GM12878 (cell line): ENCODE measurements around the gene MS4A2. TPM values are rescaled to one million over a fixed set of nuclear protein-coding genes. Genes with fewer than 3 reads are reported as not detected.

ENCODE experiments used
- ATAC-seq: fragments of 200-7000 bp; cut with Tn5 transposase; 3 replicates; pipeline ENCODE4 v1.9.1; 2020; ENCODE audit warnings: mild to moderate bottlenecking, moderate library complexity
- BruUV-seq: library from RNA; stranded (reverse); fragments of 400-500 nt; replicated peaks from 2 replicates; lab custom pipeline; 2021; lab: Mats Ljungman, UMichigan
- CTCF ChIA-PET: fragments of 300-600 bp; sonication (Branson Sonifier 250); formaldehyde crosslinking; extraction: SDS; loops from one replicate; lab custom pipeline; 2021; ENCODE audit warnings: inconsistent platforms; lab: Yijun Ruan, JAX
- POLR2A ChIA-PET: fragments of 350-600 bp; formaldehyde crosslinking; extraction: SDS; loops from one replicate; lab custom pipeline; 2021; ENCODE audit warnings: inconsistent platforms; lab: Charles Lee
- RAD21 ChIA-PET: fragments of 300-600 bp; sonication (Branson Sonifier 250); formaldehyde crosslinking; loops from one replicate; lab custom pipeline; 2023; ENCODE audit warnings: antibody characterized with exemption; ENCODE audit not compliant: unreplicated experiment; lab: Charles Lee
- SMC1A ChIA-PET: fragments of 300-600 bp; sonication (Branson Sonifier 250); formaldehyde crosslinking; loops from one replicate; lab custom pipeline; 2023; ENCODE audit not compliant: unreplicated experiment, uncharacterized antibody; lab: Charles Lee
- DNase-seq: peaks from one replicate; pipeline ENCODE4 v3.0.0-alpha.2; 2011; ENCODE audit warnings: low read depth, low spot score
- FAIRE-seq: peaks from 3 replicates; lab custom pipeline; 2011; peaks lifted over from hg19 to GRCh38; lab: Jason Lieb, UNC
- H2AFZ ChIP-seq: 2 replicates; pipeline ENCODE4 v1.6.0; 2011; ENCODE audit warnings: low read depth, low read length, control low read depth; ENCODE audit not compliant: control insufficient read depth
- H3K27ac ChIP-seq: 2 replicates; pipeline ENCODE4 v1.5.1; 2011; ENCODE audit warnings: control low read depth; ENCODE audit not compliant: control insufficient read depth, insufficient read depth
- H3K27me3 ChIP-seq, 2 experiments: replicated peaks in 1 of 2; 2 replicates each; pipeline versions ENCODE4 v1.6.0 to v1.6.1; 2011; ENCODE audit warnings: low read length in 1 of 2; ENCODE audit not compliant: control insufficient read depth in 2 of 2, insufficient read depth in 2 of 2
- H3K36me3 ChIP-seq, 2 experiments: 2 replicates each; pipeline ENCODE4 v1.5.1; 2011; ENCODE audit warnings: low read length in 1 of 2; ENCODE audit not compliant: control insufficient read depth in 2 of 2, insufficient read depth in 2 of 2
- H3K4me1 ChIP-seq: 2 replicates; pipeline ENCODE4 v1.6.1; 2011; ENCODE audit warnings: mild to moderate bottlenecking, low read length, moderate library complexity, mixed read lengths; ENCODE audit not compliant: control insufficient read depth, insufficient read depth
- H3K4me2 ChIP-seq: 2 replicates; pipeline ENCODE4 v1.6.0; 2011; ENCODE audit warnings: control low read depth; ENCODE audit not compliant: control insufficient read depth, insufficient read depth
- H3K4me3 ChIP-seq: fragments of 200-600 bp; sonication (generic); 2 replicates; pipeline ENCODE4 v1.5.1; 2016
- H3K79me2 ChIP-seq: 2 replicates; pipeline ENCODE4 v1.6.0; 2011; ENCODE audit warnings: low read length; ENCODE audit not compliant: control insufficient read depth, insufficient read depth
- H3K9ac ChIP-seq: 2 replicates; pipeline ENCODE4 v1.8.0; 2011; ENCODE audit warnings: low read length, control low read depth, mixed read lengths; ENCODE audit not compliant: control insufficient read depth, insufficient read depth
- H3K9me3 ChIP-seq: replicated peaks from 3 replicates; pipeline ENCODE4 v1.5.1; 2011; ENCODE audit warnings: mild to moderate bottlenecking, low read length; ENCODE audit not compliant: control insufficient read depth, insufficient read depth
- H4K20me1 ChIP-seq: 2 replicates; pipeline ENCODE4 v1.6.0; 2011; ENCODE audit not compliant: control insufficient read depth, insufficient read depth
- CBFB ChIP-seq: IDR thresholded peaks from 2 replicates; pipeline ENCODE4 v1.6.1; 2016; ENCODE audit warnings: antibody characterized with exemption, low read depth
- EZH2 ChIP-seq: IDR thresholded peaks from 2 replicates; pipeline ENCODE4 v1.6.1; 2012; ENCODE audit warnings: low read depth, mild to moderate bottlenecking, control low read depth, inconsistent platforms, low read length, borderline replicate concordance; ENCODE audit not compliant: control insufficient read depth
- NFIC ChIP-seq: IDR thresholded peaks from 2 replicates; pipeline ENCODE4 v1.6.1; 2012; ENCODE audit warnings: low read depth, mild to moderate bottlenecking, inconsistent platforms, low read length, moderate library complexity
- PAX8 ChIP-seq: fragments of 450-650 bp; IDR thresholded peaks from 2 replicates; pipeline ENCODE4 v1.6.1; 2017; ENCODE audit warnings: mild to moderate bottlenecking, moderate library complexity
- RAD21 ChIP-seq: IDR thresholded peaks from 2 replicates; pipeline ENCODE4 v1.6.1; 2011; ENCODE audit warnings: mild to moderate bottlenecking, low read depth, low read length, moderate library complexity; ENCODE audit not compliant: insufficient read depth
- RUNX3 ChIP-seq: IDR thresholded peaks from 2 replicates; pipeline ENCODE4 v1.6.1; 2012; ENCODE audit warnings: low read length, inconsistent platforms
- SMAD5 ChIP-seq: IDR thresholded peaks from 2 replicates; pipeline ENCODE4 v1.6.1; 2016; ENCODE audit warnings: antibody characterized with exemption, low read depth
- TCF12 ChIP-seq: IDR thresholded peaks from 2 replicates; pipeline ENCODE4 v1.6.1; 2011; ENCODE audit warnings: low read depth, mild to moderate bottlenecking, low read length
- ZSCAN29 ChIP-seq: fragments of 450-650 bp; IDR thresholded peaks from 2 replicates; pipeline ENCODE4 v1.6.1; 2017; ENCODE audit warnings: mild to moderate bottlenecking, moderate library complexity
- WGBS: methylation state at CpG from one replicate; pipeline ENCODE4 v1.1.6; 2016; ENCODE audit warnings: low lambda C conversion rate; ENCODE audit not compliant: insufficient replicate concordance, insufficient coverage; ENCODE audit errors: missing lambda C conversion rate; 5-methylcytosine and 5-hydroxymethylcytosine counted together
- in situ Hi-C: fragments of 300-500 bp; cut with MboI; formaldehyde crosslinking; loops from 9 replicates; pipeline ENCODE4 v1.14.3; 2018; ENCODE audit warnings: mixed read lengths
- intact Hi-C: fragments of 100-400 bp; cut with micrococcal nuclease; formaldehyde crosslinking; loops from one replicate; pipeline ENCODE4 v1.14.2; 2022; ENCODE audit not compliant: unreplicated experiment
- polyA plus RNA-seq, 11 experiments: library from polyadenylated mRNA; depleted of rRNA in 4 of 11; unstranded in 6 of 11; stranded (reverse) in 5 of 11; fragments of >200 nt; fragmentation: Nextera tagmentation in 4 of 11; fragmentation: Illumina TruSeq in 1 of 11; extraction: Ambion mirVana in 4 of 11; extraction: Trizol in 1 of 11; gene quantifications; 1 replicate in 1 of 11; 2 replicates in 10 of 11; pipeline versions ENCODE4 v1.2.1 to v1.2.3, GENCODE V29; 2011 to 2016; ENCODE audit warnings: inconsistent platforms in 2 of 11, missing spikeins in 2 of 11, low read depth in 1 of 11
- total RNA-seq, 4 experiments: library from RNA; depleted of rRNA in 3 of 4; stranded (reverse); fragments of >200 nt in 3 of 4; fragmentation: Illumina TruSeq in 1 of 4; extraction: Trizol in 1 of 4; gene quantifications; 2 replicates each; pipeline versions ENCODE4 v1.2.1 to v1.2.3, GENCODE V29; 2013 to 2021
- TF ChIP-seq, protein P1 (sequence below): fragments of 450-650 bp; IDR thresholded peaks from 2 replicates; pipeline ENCODE4 v1.6.1; 2017; ENCODE audit warnings: low read depth, mild to moderate bottlenecking, moderate library complexity
- TF ChIP-seq, protein P2 (sequence below): fragments of 450-650 bp; IDR thresholded peaks from 2 replicates; pipeline ENCODE4 v1.6.1; 2017; ENCODE audit warnings: mild to moderate bottlenecking, low read depth, inconsistent platforms; ENCODE audit not compliant: poor library complexity, severe bottlenecking

MS4A2 gene
- total and polyA plus RNA-seq, 10 of the 15 experiments (the other 5 are each of a cell fraction or from before 2014, with no cell fraction given) = not detected

DNA sequence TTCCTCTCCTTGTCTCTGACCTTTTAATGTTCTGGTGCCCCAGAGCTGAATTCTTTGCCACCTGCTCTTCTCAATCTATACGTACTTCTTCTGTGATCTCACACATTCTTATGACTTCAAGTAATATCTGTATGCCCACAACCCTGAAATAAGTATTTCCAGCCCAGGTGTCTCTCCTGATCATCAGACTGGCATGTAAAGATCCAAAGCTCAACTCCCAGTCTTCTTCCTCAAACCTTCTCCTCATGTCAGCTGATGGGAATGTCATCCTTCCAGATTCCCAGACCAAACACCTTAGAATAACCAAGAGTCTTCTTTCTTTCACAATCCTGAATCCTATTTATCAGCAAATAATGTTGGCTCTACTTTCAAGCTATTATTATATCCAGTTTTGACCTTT, 22.7 kb upstream of the MS4A2 start:
- SMC1A ChIA-PET = interaction anchor here (0.6 to 1.6 kb wide), 3 partner anchors 9 to 397 kb away, joined by 3 to 4 read pairs (median 3); no protein-coding TSS in a partner anchor
- Histone ChIP-seq H3K27ac (no peak overlapping the region), H3K4me1 (no peaks in the 10 kb centered on the region), H3K36me3 (no peaks in the 10 kb centered on the region), H3K79me2 (no peaks in the 10 kb centered on the region), H3K4me2 (no peak overlapping the region), H3K4me3 (no peak overlapping the region), H3K27me3 (no peaks in the 10 kb centered on the region; a peak in 1 of 4 replicates), H3K9me3 (no peaks in the 10 kb centered on the region), H3K9ac (no peak overlapping the region), H2AFZ (no peak overlapping the region), H4K20me1 (no peaks in the 10 kb centered on the region)
- 0% methylated on average over 1 of the region's 1 CpG for WGBS
- intact Hi-C loops (no loop called here), in situ Hi-C loops (no loop called here)
- RAD21 ChIA-PET = no interaction called here
- ATAC-seq = no peak
- POLR2A ChIA-PET = no interaction called here
- DNase-seq = no peak
- no peak for FAIRE-seq
- CTCF ChIA-PET = interaction anchor here (0.6 kb wide), 1 partner anchor 11 kb away, joined by 3 read pairs; no protein-coding TSS in a partner anchor
- TF ChIP-seq TCF12 (no peak), PAX8 (no peak), RAD21 (no peak), RUNX3 (no peak), EZH2 (no peak), CBFB (no peak), NFIC (no peak), ZSCAN29 (no peak), SMAD5 (no peak)
- TF ChIP-seq, protein P1, sequence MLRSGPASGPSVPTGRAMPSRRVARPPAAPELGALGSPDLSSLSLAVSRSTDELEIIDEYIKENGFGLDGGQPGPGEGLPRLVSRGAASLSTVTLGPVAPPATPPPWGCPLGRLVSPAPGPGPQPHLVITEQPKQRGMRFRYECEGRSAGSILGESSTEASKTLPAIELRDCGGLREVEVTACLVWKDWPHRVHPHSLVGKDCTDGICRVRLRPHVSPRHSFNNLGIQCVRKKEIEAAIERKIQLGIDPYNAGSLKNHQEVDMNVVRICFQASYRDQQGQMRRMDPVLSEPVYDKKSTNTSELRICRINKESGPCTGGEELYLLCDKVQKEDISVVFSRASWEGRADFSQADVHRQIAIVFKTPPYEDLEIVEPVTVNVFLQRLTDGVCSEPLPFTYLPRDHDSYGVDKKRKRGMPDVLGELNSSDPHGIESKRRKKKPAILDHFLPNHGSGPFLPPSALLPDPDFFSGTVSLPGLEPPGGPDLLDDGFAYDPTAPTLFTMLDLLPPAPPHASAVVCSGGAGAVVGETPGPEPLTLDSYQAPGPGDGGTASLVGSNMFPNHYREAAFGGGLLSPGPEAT = no peak
- TF ChIP-seq, protein P2, sequence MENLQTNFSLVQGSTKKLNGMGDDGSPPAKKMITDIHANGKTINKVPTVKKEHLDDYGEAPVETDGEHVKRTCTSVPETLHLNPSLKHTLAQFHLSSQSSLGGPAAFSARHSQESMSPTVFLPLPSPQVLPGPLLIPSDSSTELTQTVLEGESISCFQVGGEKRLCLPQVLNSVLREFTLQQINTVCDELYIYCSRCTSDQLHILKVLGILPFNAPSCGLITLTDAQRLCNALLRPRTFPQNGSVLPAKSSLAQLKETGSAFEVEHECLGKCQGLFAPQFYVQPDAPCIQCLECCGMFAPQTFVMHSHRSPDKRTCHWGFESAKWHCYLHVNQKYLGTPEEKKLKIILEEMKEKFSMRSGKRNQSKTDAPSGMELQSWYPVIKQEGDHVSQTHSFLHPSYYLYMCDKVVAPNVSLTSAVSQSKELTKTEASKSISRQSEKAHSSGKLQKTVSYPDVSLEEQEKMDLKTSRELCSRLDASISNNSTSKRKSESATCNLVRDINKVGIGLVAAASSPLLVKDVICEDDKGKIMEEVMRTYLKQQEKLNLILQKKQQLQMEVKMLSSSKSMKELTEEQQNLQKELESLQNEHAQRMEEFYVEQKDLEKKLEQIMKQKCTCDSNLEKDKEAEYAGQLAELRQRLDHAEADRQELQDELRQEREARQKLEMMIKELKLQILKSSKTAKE = no peak
- no TSS peak for BruUV-seq
